GM23248 (cell line): ENCODE measurements around the gene KCNA3. TPM values are rescaled to one million over a fixed set of nuclear protein-coding genes. Genes with fewer than 3 reads are reported as not detected.

Experiments
- DNase-seq: peaks from one replicate; pipeline ENCODE4 v3.0.0-alpha.2; 2015
- H2AFZ ChIP-seq: fragments of 200-600 bp; sonication (generic); 2 replicates; pipeline ENCODE4 v1.6.1; 2016; ENCODE audit warnings: antibody characterized with exemption
- H3F3A ChIP-seq: fragments of 200-600 bp; sonication (generic); 2 replicates; pipeline ENCODE4 v1.6.1; 2016; ENCODE audit warnings: mild to moderate bottlenecking, antibody characterized with exemption, mixed run types; ENCODE audit not compliant: insufficient read depth
- H3K27ac ChIP-seq: fragments of 200-600 bp; sonication (generic); 2 replicates; pipeline ENCODE4 v1.5.1; 2016; ENCODE audit warnings: mild to moderate bottlenecking
- H3K27me3 ChIP-seq: fragments of 200-600 bp; sonication (generic); replicated peaks from 2 replicates; pipeline ENCODE4 v1.6.1; 2016; ENCODE audit warnings: mild to moderate bottlenecking; ENCODE audit not compliant: insufficient read depth
- H3K36me3 ChIP-seq: fragments of 200-600 bp; sonication (generic); 2 replicates; pipeline ENCODE4 v1.6.1; 2016; ENCODE audit warnings: low read depth, mild to moderate bottlenecking
- H3K4me1 ChIP-seq: fragments of 200-600 bp; sonication (generic); 2 replicates; pipeline ENCODE4 v1.6.1; 2016; ENCODE audit warnings: mild to moderate bottlenecking; ENCODE audit not compliant: insufficient read depth
- H3K4me2 ChIP-seq: fragments of 200-600 bp; sonication (generic); one replicate; pipeline ENCODE4 v1.6.1; 2016; ENCODE audit warnings: mild to moderate bottlenecking; ENCODE audit not compliant: unreplicated experiment
- H3K4me3 ChIP-seq: fragments of 200-600 bp; sonication (generic); 2 replicates; pipeline ENCODE4 v1.5.1; 2016; ENCODE audit warnings: mild to moderate bottlenecking
- H3K79me2 ChIP-seq: fragments of 200-600 bp; sonication (generic); 2 replicates; pipeline ENCODE4 v1.6.1; 2016; ENCODE audit warnings: mild to moderate bottlenecking; ENCODE audit not compliant: insufficient read depth
- H3K9ac ChIP-seq: fragments of 200-600 bp; sonication (generic); 2 replicates; pipeline ENCODE4 v1.6.1; 2016; ENCODE audit warnings: mild to moderate bottlenecking
- H3K9me2 ChIP-seq: fragments of 200-600 bp; sonication (generic); 2 replicates; pipeline ENCODE4 v1.6.1; 2016; ENCODE audit warnings: mixed run types, mild to moderate bottlenecking, moderate library complexity; ENCODE audit not compliant: insufficient read depth
- H3K9me3 ChIP-seq: fragments of 200-600 bp; sonication (generic); one replicate; pipeline ENCODE4 v1.6.1; 2017; ENCODE audit warnings: low read depth
- H4K20me1 ChIP-seq: fragments of 200-600 bp; sonication (generic); 2 replicates; pipeline ENCODE4 v1.6.0; 2016; ENCODE audit not compliant: insufficient read depth
- EZH2 ChIP-seq: fragments of 200-600 bp; sonication (generic); IDR thresholded peaks from 2 replicates; pipeline ENCODE4 v1.6.1; 2018; ENCODE audit warnings: antibody characterized with exemption, mild to moderate bottlenecking; ENCODE audit not compliant: insufficient read depth, poor library complexity, severe bottlenecking
- EZH2phosphoT487 ChIP-seq: fragments of 200-600 bp; sonication (generic); IDR thresholded peaks from 2 replicates; pipeline ENCODE4 v1.6.1; 2018; ENCODE audit warnings: antibody characterized with exemption, moderate library complexity, mild to moderate bottlenecking, low read depth; ENCODE audit not compliant: insufficient read depth
- WGBS, 2 experiments: methylation state at CpG; one replicate each; pipeline ENCODE4 v1.1.6; 2015 to 2017; ENCODE audit warnings: low lambda C conversion rate in 2 of 2, low coverage in 1 of 2; ENCODE audit errors: missing lambda C conversion rate in 2 of 2; 5-methylcytosine and 5-hydroxymethylcytosine counted together
- in situ Hi-C: fragments of 300-500 bp; cut with MboI; formaldehyde crosslinking; loops from 2 replicates; pipeline ENCODE4 v1.15.0; 2020
- polyA plus RNA-seq: library from polyadenylated mRNA; unstranded; fragments of >200 nt; fragmentation: Nextera tagmentation; extraction: Ambion mirVana; gene quantifications from 2 replicates; pipeline ENCODE4 v1.2.1, GENCODE V29; 2016
- total RNA-seq: library from RNA; depleted of rRNA; stranded (reverse); fragments of >200 nt; shearing (Covaris generic); gene quantifications from 2 replicates; pipeline ENCODE4 v1.2.3, GENCODE V29; 2014

KCNA3 gene
- total and polyA plus RNA-seq, 2 experiments from 2014 or later, result not detected

- Histone ChIP-seq H3K27me3 (peaks cover 19% of the 10 kb centered on the region), H3K9me3 (no peaks in the 10 kb centered on the region), H3K79me2 (no peaks in the 10 kb centered on the region), H3K36me3 (no peaks in the 10 kb centered on the region), H3K4me3 (no peak overlapping the region), H3K9ac (no peak overlapping the region), H3K4me2 (no peak overlapping the region), H3K9me2 (no peaks in the 10 kb centered on the region), H3K27ac (no peak overlapping the region), H3F3A (no peaks in the 10 kb centered on the region), H3K4me1 (no peaks in the 10 kb centered on the region), H4K20me1 (no peaks in the 10 kb centered on the region), H2AFZ (no peak overlapping the region)
- no peak for DNase-seq
- no peak for TF ChIP-seq EZH2phosphoT487
- TF ChIP-seq EZH2, result no peak
- in situ Hi-C loops, result no loop called here
- 17 to 19% methylated on average over 3 of the region's 3 CpGs for WGBS, 2 experiments
These were observed 5.4 kb upstream of the KCNA3 start for GRCh38 chr1:110680036-110680735.

DNA sequence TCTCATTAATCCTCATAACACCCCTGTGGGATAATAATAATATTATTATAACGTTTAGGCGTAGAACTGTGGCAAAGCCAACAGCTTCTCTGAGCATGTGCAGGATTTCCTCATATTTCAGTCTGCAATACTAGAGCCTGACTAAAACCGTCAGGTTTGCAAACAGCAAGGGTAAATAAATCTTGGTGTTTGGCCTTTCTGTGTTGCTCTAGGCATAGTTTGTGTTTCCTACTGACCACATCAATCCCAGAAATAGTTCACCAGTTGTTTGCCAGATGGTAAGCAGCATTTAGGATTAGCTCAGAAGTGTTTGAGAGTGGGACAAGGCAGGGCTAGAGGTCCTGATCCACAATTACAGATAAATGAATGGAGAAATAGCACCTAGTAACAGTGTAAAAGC lies 2.8 kb upstream of the KCNA3 start:
- Histone ChIP-seq H3K9me3 (no peaks in the 10 kb centered on the region), H3K27me3 (peaks cover 40% of the 10 kb centered on the region), H3K36me3 (no peaks in the 10 kb centered on the region), H3K4me3 (no peak overlapping the region), H3K9me2 (no peaks in the 10 kb centered on the region), H3F3A (no peaks in the 10 kb centered on the region), H3K9ac (no peak overlapping the region), H2AFZ (no peak overlapping the region), H4K20me1 (no peaks in the 10 kb centered on the region), H3K79me2 (no peaks in the 10 kb centered on the region), H3K27ac (no peak overlapping the region), H3K4me2 (no peak overlapping the region), H3K4me1 (no peaks in the 10 kb centered on the region)
- in situ Hi-C loops, result no loop called here
- 42 to 49% methylated on average over 3 of the region's 3 CpGs for WGBS, 2 experiments
- DNase-seq, result no peak
- no peak for TF ChIP-seq EZH2phosphoT487
- no peak for TF ChIP-seq EZH2

GRCh38 chr1:110676970-110677369 lies 2.2 kb upstream of the KCNA3 start:
- H3K36me3 ChIP-seq, result no peaks in the 10 kb centered on the region
- H3K27ac ChIP-seq, result no peak overlapping the region
- in situ Hi-C loops, result no loop called here
- H3K4me3 ChIP-seq, result no peak overlapping the region
- H3K27me3 ChIP-seq, result peaks cover 45% of the 10 kb centered on the region
- TF ChIP-seq EZH2phosphoT487, result no peak
- H3K9me3 ChIP-seq, result no peaks in the 10 kb centered on the region
- no peaks in the 10 kb centered on the region for H3K9me2 ChIP-seq
- H4K20me1 ChIP-seq, result no peaks in the 10 kb centered on the region
- no peaks in the 10 kb centered on the region for H3K79me2 ChIP-seq
- no peaks in the 10 kb centered on the region for H3K4me1 ChIP-seq
- H3F3A ChIP-seq, result no peaks in the 10 kb centered on the region
- 61 to 67% methylated on average over 4 of the region's 4 CpGs for WGBS, 2 experiments
- no peak overlapping the region for H3K9ac ChIP-seq
- no peak for DNase-seq
- H3K4me2 ChIP-seq, result no peak overlapping the region
- no peak overlapping the region for H2AFZ ChIP-seq

DNA sequence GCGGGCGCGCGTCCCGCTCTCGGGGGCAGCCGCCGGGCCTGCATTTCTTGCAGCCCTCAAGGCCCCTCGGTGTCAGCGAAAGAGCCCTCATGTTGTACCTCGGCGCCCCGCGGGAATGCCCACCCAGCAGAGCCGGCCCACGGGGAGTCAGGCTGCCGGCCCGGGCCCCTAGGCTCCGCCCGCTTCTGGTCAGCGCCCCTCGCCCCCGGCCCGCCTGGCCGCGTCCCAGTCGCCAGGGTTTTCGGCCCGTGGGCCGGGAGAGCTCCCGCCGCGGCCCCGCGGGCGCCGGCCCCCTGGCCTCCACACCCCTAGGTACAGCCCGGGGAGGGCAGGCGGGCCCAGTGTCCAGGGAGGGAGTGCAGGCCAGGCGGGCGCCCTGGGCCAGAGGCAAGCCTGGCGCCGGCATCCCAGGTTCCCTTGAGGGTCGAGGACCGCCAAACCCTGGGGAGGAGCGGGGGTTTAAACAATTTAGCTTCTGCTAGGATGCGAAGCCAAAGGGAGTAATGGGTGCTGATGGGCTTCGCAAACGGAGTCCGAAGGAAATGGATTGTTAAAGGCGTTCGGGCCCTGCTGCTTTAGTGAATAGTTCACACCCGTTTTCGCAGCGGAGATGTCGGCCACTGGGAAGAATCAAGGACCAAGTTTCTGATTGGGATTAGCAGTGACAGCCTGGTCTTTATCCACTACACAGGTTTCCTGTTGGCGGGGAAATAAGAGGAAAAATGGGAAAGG lies 486 bp upstream of the KCNA3 start:
- Histone ChIP-seq H3K27me3 (peaks cover 55% of the 10 kb centered on the region), H3K9me2 (no peaks in the 10 kb centered on the region), H3K9me3 (no peaks in the 10 kb centered on the region), H4K20me1 (no peaks in the 10 kb centered on the region), H3K4me2 (no peak overlapping the region), H3K27ac (no peak overlapping the region), H3K4me1 (no peaks in the 10 kb centered on the region), H3K79me2 (no peaks in the 10 kb centered on the region), H3K36me3 (no peaks in the 10 kb centered on the region), H3K9ac (no peak overlapping the region), H2AFZ (no peak overlapping the region), H3F3A (no peaks in the 10 kb centered on the region), H3K4me3 (no peak overlapping the region)
- 21 to 29% methylated on average over 33 to 57 of the region's 57 CpGs for WGBS, 2 experiments
- in situ Hi-C loops, result no loop called here
- DNase-seq, result no peak
- TF ChIP-seq EZH2phosphoT487 (no peak), EZH2 (no peak)
